ENCODE measurements around the gene AGO3.

The AGO3 gene

DNA sequence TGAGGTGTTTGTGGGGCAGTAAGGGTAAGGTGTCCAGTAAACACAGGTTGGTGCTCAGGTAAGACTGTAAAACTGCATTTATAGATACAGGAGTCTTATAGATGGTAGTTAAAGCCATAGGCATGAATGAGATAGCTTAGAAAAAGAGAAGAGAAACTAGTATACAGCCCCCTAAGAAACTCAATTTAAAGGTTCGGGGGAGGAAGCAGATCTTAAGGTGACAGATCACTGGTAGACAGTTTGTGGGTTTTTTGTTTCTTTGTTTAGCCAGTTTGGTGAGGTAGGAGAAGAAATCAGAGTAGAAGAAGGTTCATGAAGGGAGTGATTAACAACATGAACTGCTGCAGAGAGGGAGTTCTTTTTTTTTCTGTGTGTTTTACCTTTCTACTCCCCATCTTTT is 6.1 kb upstream of the AGO3 start:
- H3K36me3 ChIP-seq (ENCODE audit: control insufficient read depth in 1 of 2, insufficient read depth in 2 of 2, low read depth in 1 of 2, low read length in 2 of 2) = peaks cover 12 to 33% of the 10 kb centered on the region in 2 experiments
- no peak for DNase-seq
- H3K27me3 ChIP-seq (ENCODE audit: control insufficient read depth in 1 of 2, insufficient read depth in 1 of 2, low read length in 2 of 2) = no peaks in the 10 kb centered on the region
- no peak overlapping the region for H3K27ac ChIP-seq (ENCODE audit: low read length, poor library complexity, severe bottlenecking)
- no peak overlapping the region for H3K4me3 ChIP-seq (ENCODE audit: insufficient read depth in 1 of 2, low read depth in 1 of 2, low read length in 2 of 2)
- no peak overlapping the region for H3K9ac ChIP-seq (ENCODE audit: low read length)
- no peak overlapping the region for H2AFZ ChIP-seq (ENCODE audit: low read depth, low read length)
- H3K4me1 ChIP-seq (ENCODE audit: control insufficient read depth, insufficient read depth, low read depth, low read length) = no peaks in the 10 kb centered on the region
- H2AK5ac ChIP-seq (ENCODE audit: low read length, severe bottlenecking) = no peak overlapping the region
- H4K8ac ChIP-seq (ENCODE audit: low read length) = no peak overlapping the region
- no peak overlapping the region for H2BK120ac ChIP-seq (ENCODE audit: low read depth, low read length)
- H2BK12ac ChIP-seq (ENCODE audit: low read length in 2 of 2) = no peak overlapping the region
- no peak overlapping the region for H4K91ac ChIP-seq (ENCODE audit: low read length)
- no peak overlapping the region for H2BK15ac ChIP-seq (ENCODE audit: low read depth, poor library complexity, severe bottlenecking)
- no peak overlapping the region for H3K14ac ChIP-seq (ENCODE audit: low read length in 2 of 2)
- WGBS = 100% methylated on average over 1 of the region's 1 CpG
- no peaks in the 10 kb centered on the region for H3K79me1 ChIP-seq (replicated peaks; ENCODE audit: low read length, poor library complexity, severe bottlenecking)
- no peak overlapping the region for H3K18ac ChIP-seq (ENCODE audit: low read depth in 1 of 2, low read length in 2 of 2)
- H2BK5ac ChIP-seq (ENCODE audit: low read depth, low read length, poor library complexity, severe bottlenecking) = no peak overlapping the region
- H3K23ac ChIP-seq (ENCODE audit: low read length in 2 of 2) = no peak overlapping the region
- H3K4ac ChIP-seq (ENCODE audit: low read depth in 1 of 2, low read length in 2 of 2) = no peak overlapping the region
- H3K9me3 ChIP-seq (ENCODE audit: control insufficient read depth, low read length) = no peaks in the 10 kb centered on the region
- no peak overlapping the region for H3K4me2 ChIP-seq (ENCODE audit: low read length, poor library complexity, severe bottlenecking)

DNA sequence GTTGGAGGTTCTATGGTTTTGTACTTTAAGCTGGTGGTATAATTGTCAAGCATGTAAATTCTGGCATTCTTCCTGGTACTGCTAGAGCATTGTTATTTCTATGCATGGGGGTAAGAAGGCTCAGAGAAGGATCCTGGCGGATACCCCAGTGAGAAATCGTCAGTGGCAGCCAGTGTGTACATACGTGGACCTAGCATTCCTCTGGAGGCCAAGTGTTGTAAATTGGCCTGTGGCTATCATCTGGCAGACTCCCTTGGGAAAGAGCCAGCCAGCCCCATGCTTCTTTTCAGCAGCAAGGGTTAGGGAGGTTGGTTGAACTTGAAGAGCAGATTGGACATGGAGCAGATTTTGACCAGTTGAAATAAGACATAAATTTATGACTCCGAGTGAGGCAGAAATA is 5.2 kb upstream of the AGO3 start:
- no peak overlapping the region for H2BK12ac ChIP-seq (ENCODE audit: low read length in 2 of 2)
- H2BK5ac ChIP-seq (ENCODE audit: low read depth, low read length, poor library complexity, severe bottlenecking) = no peak overlapping the region
- H3K9me3 ChIP-seq (ENCODE audit: control insufficient read depth, low read length) = no peaks in the 10 kb centered on the region
- no peak overlapping the region for H3K4me3 ChIP-seq (ENCODE audit: insufficient read depth in 1 of 2, low read depth in 1 of 2, low read length in 2 of 2)
- DNase-seq = no peak
- H3K27ac ChIP-seq (ENCODE audit: low read length, poor library complexity, severe bottlenecking) = no peak overlapping the region
- no peak overlapping the region for H2BK15ac ChIP-seq (ENCODE audit: low read depth, poor library complexity, severe bottlenecking)
- H3K9ac ChIP-seq (ENCODE audit: low read length) = no peak overlapping the region
- no peak overlapping the region for H4K91ac ChIP-seq (ENCODE audit: low read length)
- H3K4me1 ChIP-seq (ENCODE audit: control insufficient read depth, insufficient read depth, low read depth, low read length) = peaks cover 1% of the 10 kb centered on the region
- no peak overlapping the region for H4K8ac ChIP-seq (ENCODE audit: low read length)
- no peak overlapping the region for H3K18ac ChIP-seq (ENCODE audit: low read depth in 1 of 2, low read length in 2 of 2)
- H2BK120ac ChIP-seq (ENCODE audit: low read depth, low read length) = no peak overlapping the region
- peaks cover 8 to 24% of the 10 kb centered on the region in 2 experiments for H3K36me3 ChIP-seq (ENCODE audit: control insufficient read depth in 1 of 2, insufficient read depth in 2 of 2, low read depth in 1 of 2, low read length in 2 of 2)
- no peak overlapping the region for H2AFZ ChIP-seq (ENCODE audit: low read depth, low read length)
- no peak overlapping the region for H3K4me2 ChIP-seq (ENCODE audit: low read length, poor library complexity, severe bottlenecking)
- H3K27me3 ChIP-seq (ENCODE audit: control insufficient read depth in 1 of 2, insufficient read depth in 1 of 2, low read length in 2 of 2) = no peaks in the 10 kb centered on the region
- no peak overlapping the region for H3K23ac ChIP-seq (ENCODE audit: low read length in 2 of 2)
- 81% methylated on average over 4 of the region's 4 CpGs for WGBS
- no peak overlapping the region for H2AK5ac ChIP-seq (ENCODE audit: low read length, severe bottlenecking)
- no peaks in the 10 kb centered on the region for H3K79me1 ChIP-seq (replicated peaks; ENCODE audit: low read length, poor library complexity, severe bottlenecking)
- H3K14ac ChIP-seq (ENCODE audit: low read length in 2 of 2) = no peak overlapping the region
- no peak overlapping the region for H3K4ac ChIP-seq (ENCODE audit: low read depth in 1 of 2, low read length in 2 of 2)

DNA sequence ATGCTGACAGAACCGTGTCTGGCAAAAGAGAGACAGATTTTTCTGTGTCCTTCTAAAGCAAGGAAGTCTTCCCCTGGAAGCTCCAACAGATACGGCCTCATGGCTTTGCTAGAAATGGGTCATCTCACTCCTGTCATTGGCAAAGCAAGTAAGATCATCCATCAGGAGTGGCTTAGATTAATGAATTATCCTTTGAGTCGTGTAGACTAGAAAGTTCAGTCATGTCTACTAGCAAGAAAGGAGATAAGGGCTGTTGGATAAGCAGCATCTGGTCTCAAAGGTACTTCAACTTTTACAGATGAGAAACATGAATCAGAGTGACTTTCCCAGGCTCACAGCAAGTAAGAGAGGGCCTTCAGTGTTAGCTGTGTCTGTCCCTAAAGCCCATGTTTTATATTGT is 3.4 kb upstream of the AGO3 start:
- Histone ChIP-seq H3K4ac (ENCODE audit: low read depth in 1 of 2, low read length in 2 of 2) (no peak overlapping the region), H4K91ac (ENCODE audit: low read length) (no peak overlapping the region), H2AFZ (ENCODE audit: low read depth, low read length) (no peak overlapping the region), H3K27ac (ENCODE audit: low read length, poor library complexity, severe bottlenecking) (no peak overlapping the region), H4K8ac (ENCODE audit: low read length) (no peak overlapping the region), H3K4me1 (ENCODE audit: control insufficient read depth, insufficient read depth, low read depth, low read length) (peaks cover 1% of the 10 kb centered on the region), H3K9me3 (ENCODE audit: control insufficient read depth, low read length) (no peaks in the 10 kb centered on the region), H3K9ac (ENCODE audit: low read length) (no peak overlapping the region), H3K18ac (ENCODE audit: low read depth in 1 of 2, low read length in 2 of 2) (no peak overlapping the region), H2BK15ac (ENCODE audit: low read depth, poor library complexity, severe bottlenecking) (no peak overlapping the region), H3K14ac (ENCODE audit: low read length in 2 of 2) (no peak overlapping the region), H3K4me3 (ENCODE audit: insufficient read depth in 1 of 2, low read depth in 1 of 2, low read length in 2 of 2) (no peak overlapping the region), H3K23ac (ENCODE audit: low read length in 2 of 2) (no peak overlapping the region), H2BK5ac (ENCODE audit: low read depth, low read length, poor library complexity, severe bottlenecking) (no peak overlapping the region), H2AK5ac (ENCODE audit: low read length, severe bottlenecking) (no peak overlapping the region), H3K4me2 (ENCODE audit: low read length, poor library complexity, severe bottlenecking) (no peak overlapping the region), H2BK12ac (ENCODE audit: low read length in 2 of 2) (no peak overlapping the region), H3K27me3 (ENCODE audit: control insufficient read depth in 1 of 2, insufficient read depth in 1 of 2, low read length in 2 of 2) (no peaks in the 10 kb centered on the region), H3K79me1 (replicated peaks; ENCODE audit: low read length, poor library complexity, severe bottlenecking) (peaks cover 2% of the 10 kb centered on the region), H3K36me3 (ENCODE audit: control insufficient read depth in 1 of 2, insufficient read depth in 2 of 2, low read depth in 1 of 2, low read length in 2 of 2) (peaks cover 0 to 14% of the 10 kb centered on the region in 2 experiments), H2BK120ac (ENCODE audit: low read depth, low read length) (no peak overlapping the region)
- 88% methylated on average over 3 of the region's 3 CpGs for WGBS
- no peak for DNase-seq

DNA sequence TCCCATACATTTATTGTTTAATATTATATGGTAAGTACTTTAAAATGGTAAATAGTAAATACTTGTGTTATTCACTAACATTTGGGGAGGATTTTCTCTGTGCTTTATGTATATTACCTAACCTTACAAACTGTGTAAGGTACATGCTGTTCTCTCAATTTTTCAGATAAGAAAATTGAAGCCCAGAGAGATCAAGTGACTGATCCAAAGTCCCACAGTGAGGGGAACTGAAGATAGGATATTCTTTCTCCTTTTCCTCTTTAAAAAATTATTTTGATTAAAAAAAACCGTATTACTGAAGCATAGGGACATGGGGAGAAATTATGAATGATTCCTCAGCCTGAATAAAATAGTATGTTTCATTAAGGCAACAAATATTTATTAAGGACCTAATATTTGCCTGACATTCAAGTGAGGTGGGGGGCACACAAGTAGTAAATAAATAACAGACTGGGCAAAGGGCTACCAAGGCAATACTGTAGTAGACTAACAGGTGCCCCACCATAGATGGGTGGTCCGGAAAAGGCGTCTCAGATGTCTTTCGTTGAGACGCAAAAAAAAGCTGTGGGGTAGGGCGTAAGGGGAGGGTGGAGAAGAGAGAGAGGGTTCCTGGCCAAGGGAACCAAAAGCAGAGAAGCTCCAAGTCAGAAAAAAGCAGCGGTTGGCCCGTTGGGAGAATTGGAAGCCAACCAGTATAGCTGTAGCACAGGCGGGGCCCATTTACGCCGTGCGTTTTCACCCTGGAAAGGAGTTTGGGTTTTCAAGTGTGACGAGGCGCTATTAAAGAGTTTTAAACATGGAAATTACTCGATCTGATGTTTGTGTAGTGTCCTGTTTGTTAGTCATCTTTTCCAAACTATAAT is 944 bp upstream of the AGO3 start:
- no peak for DNase-seq
- Histone ChIP-seq H3K36me3 (ENCODE audit: control insufficient read depth in 1 of 2, insufficient read depth in 2 of 2, low read depth in 1 of 2, low read length in 2 of 2) (peaks cover 0 to 6% of the 10 kb centered on the region in 2 experiments), H3K4me3 (ENCODE audit: insufficient read depth in 1 of 2, low read depth in 1 of 2, low read length in 2 of 2) (peak overlapping the region; percentile 91 to 97), H2BK15ac (ENCODE audit: low read depth, poor library complexity, severe bottlenecking) (peak overlapping the region; percentile 28), H4K8ac (ENCODE audit: low read length) (no peak overlapping the region), H3K79me1 (replicated peaks; ENCODE audit: low read length, poor library complexity, severe bottlenecking) (peaks cover 4% of the 10 kb centered on the region), H2AK5ac (ENCODE audit: low read length, severe bottlenecking) (no peak overlapping the region), H3K4ac (ENCODE audit: low read depth in 1 of 2, low read length in 2 of 2) (peak overlapping the region in 1 of 2 experiments; percentile 55), H3K18ac (ENCODE audit: low read depth in 1 of 2, low read length in 2 of 2) (peak overlapping the region in 1 of 2 experiments; percentile 58), H2BK12ac (ENCODE audit: low read length in 2 of 2) (no peak overlapping the region), H3K27ac (ENCODE audit: low read length, poor library complexity, severe bottlenecking) (peak overlapping the region; percentile 76), H2BK120ac (ENCODE audit: low read depth, low read length) (peak overlapping the region; percentile 96), H2BK5ac (ENCODE audit: low read depth, low read length, poor library complexity, severe bottlenecking) (no peak overlapping the region), H3K9me3 (ENCODE audit: control insufficient read depth, low read length) (no peaks in the 10 kb centered on the region), H3K27me3 (ENCODE audit: control insufficient read depth in 1 of 2, insufficient read depth in 1 of 2, low read length in 2 of 2) (no peaks in the 10 kb centered on the region), H3K4me2 (ENCODE audit: low read length, poor library complexity, severe bottlenecking) (peak overlapping the region; percentile 92), H2AFZ (ENCODE audit: low read depth, low read length) (no peak overlapping the region), H3K4me1 (ENCODE audit: control insufficient read depth, insufficient read depth, low read depth, low read length) (peaks cover 5% of the 10 kb centered on the region), H3K14ac (ENCODE audit: low read length in 2 of 2) (peak overlapping the region in 1 of 2 experiments; percentile 14), H3K23ac (ENCODE audit: low read length in 2 of 2) (peak overlapping the region in 1 of 2 experiments; percentile 79), H4K91ac (ENCODE audit: low read length) (no peak overlapping the region), H3K9ac (ENCODE audit: low read length) (peak overlapping the region; percentile 97)
- 2% methylated on average over 13 of the region's 15 CpGs for WGBS

Data from mesenchymal stem cell (in vitro differentiated cells and primary cell).